NCI-H1092 (cell line): ENCODE data around the gene SPIRE1.
A peak's percentile ranks its signal among the peaks of the same experiment; 100 is the strongest.

Source experiments
- DNase-seq: peaks from one replicate; lab custom pipeline; 2025; lab: John Stamatoyannopoulos, UW

Gene SPIRE1

GRCh38 chr18:12657684-12658425 is at the start of gene SPIRE1:
TSS of gene SPIRE1 (minus strand) at chr18:12658107. CDS start at chr18:12657866, 241 bp downstream.
- DNase-seq = no peak

GRCh38 chr18:12703664-12704063 is 45.8 kb upstream of the SPIRE1 start:
- DNase-seq = no peak

- DNase-seq = no peak
Observed at GRCh38 chr18:12703096-12703567, 45.2 kb upstream of the SPIRE1 start.

- peak; percentile 74 for DNase-seq
Observed at GRCh38 chr18:12702221-12703095, 44.6 kb upstream of the SPIRE1 start, which contains the start of the genes CEP76 and PSMG2. TSS of gene CEP76 (minus strand) at chr18:12702723. CDS start at chr18:12702548, 175 bp downstream. TSS of gene PSMG2 (plus strand) at chr18:12703042. CDS start at chr18:12703108, 66 bp downstream.

- no peak for DNase-seq
Observed at GRCh38 chr18:12701161-12701560, 43.3 kb upstream of the SPIRE1 start.

GRCh38 chr18:12699747-12700146 is 41.8 kb upstream of the SPIRE1 start:
- no peak for DNase-seq

- no peak for DNase-seq
Observed at GRCh38 chr18:12694032-12694431, 36.1 kb upstream of the SPIRE1 start.

GRCh38 chr18:12692206-12692605 is 34.3 kb upstream of the SPIRE1 start:
- no peak for DNase-seq

GRCh38 chr18:12689256-12689850 is 31.4 kb upstream of the SPIRE1 start:
- DNase-seq = no peak

- DNase-seq = no peak
Observed at GRCh38 chr18:12686100-12686499, 28.2 kb upstream of the SPIRE1 start.

- DNase-seq = no peak
Observed at GRCh38 chr18:12679183-12679786, 21.4 kb upstream of the SPIRE1 start.

GRCh38 chr18:12668041-12668440 is 10.1 kb upstream of the SPIRE1 start:
- DNase-seq = no peak

GRCh38 chr18:12659904-12660605 is 2.1 kb upstream of the SPIRE1 start:
- DNase-seq = no peak

GRCh38 chr18:12658426-12659138 is 675 bp upstream of the SPIRE1 start:
- no peak for DNase-seq

- no peak for DNase-seq
Observed at GRCh38 chr18:12656938-12657683, 796 bp downstream of the SPIRE1 start.

GRCh38 chr18:12656605-12656937 is 1.3 kb downstream of the SPIRE1 start:
- DNase-seq = no peak

GRCh38 chr18:12654971-12655370 is 2.9 kb downstream of the SPIRE1 start:
- DNase-seq = no peak

- DNase-seq = no peak
Observed at GRCh38 chr18:12652861-12653401, 5.0 kb downstream of the SPIRE1 start.

GRCh38 chr18:12651651-12652050 is 6.3 kb downstream of the SPIRE1 start:
- DNase-seq = no peak

- no peak for DNase-seq
Observed at GRCh38 chr18:12647773-12648172, 10.1 kb downstream of the SPIRE1 start.
